Activated T-helper 2 cell treated with anti-CD3 and anti-CD28 coated beads, Interferon-gamma antibody, Interleukin-2, Interleukin-4, amounts not matched to agents 10 μg/mL and 5 μg/mL and 100 μg/mL, durations not matched to agents 14 hours and 24 hours and 36 hours (primary cell): ENCODE data around the gene MS4A3. TPM values are rescaled to one million over a fixed set of nuclear protein-coding genes. Genes with fewer than 3 reads are reported as not detected.
"Not testable (repeated sequence)": the region's sequence is repeated elsewhere in the genome, so short reads cannot be mapped to it uniquely, and the experiment has no call there.

Experiments used
- DNase-seq: peaks from one replicate; pipeline ENCODE4 v3.0.0; 2021; ENCODE audit warnings: low spot score
- H3K27ac Mint-ChIP-seq: one replicate; pipeline ENCODE4 v1.8.0; 2021; ENCODE audit warnings: mixed read lengths
- H3K27me3 Mint-ChIP-seq: one replicate; pipeline ENCODE4 v1.8.0; 2021; ENCODE audit warnings: low read depth, mixed read lengths
- H3K36me3 Mint-ChIP-seq: one replicate; pipeline ENCODE4 v1.8.0; 2021; ENCODE audit warnings: low read depth, mixed read lengths
- H3K4me1 Mint-ChIP-seq: one replicate; pipeline ENCODE4 v1.8.0; 2021; ENCODE audit warnings: low read depth, mixed read lengths
- H3K4me3 Mint-ChIP-seq: one replicate; pipeline ENCODE4 v1.8.0; 2021; ENCODE audit warnings: low read depth, mild to moderate bottlenecking, moderate library complexity, mixed read lengths
- H3K9me3 Mint-ChIP-seq: one replicate; pipeline ENCODE4 v1.8.0; 2021; ENCODE audit warnings: mixed read lengths
- intact Hi-C: fragments of 100-400 bp; cut with micrococcal nuclease; formaldehyde crosslinking; loops from one replicate; pipeline ENCODE4 v1.15.1; 2023
- total RNA-seq: library from RNA; stranded (reverse); gene quantifications from 2 replicates; pipeline ENCODE4 v1.2.3, GENCODE V29; 2022

Gene MS4A3
- total RNA-seq, 1 donor from 2014 or later, result not detected

DNA sequence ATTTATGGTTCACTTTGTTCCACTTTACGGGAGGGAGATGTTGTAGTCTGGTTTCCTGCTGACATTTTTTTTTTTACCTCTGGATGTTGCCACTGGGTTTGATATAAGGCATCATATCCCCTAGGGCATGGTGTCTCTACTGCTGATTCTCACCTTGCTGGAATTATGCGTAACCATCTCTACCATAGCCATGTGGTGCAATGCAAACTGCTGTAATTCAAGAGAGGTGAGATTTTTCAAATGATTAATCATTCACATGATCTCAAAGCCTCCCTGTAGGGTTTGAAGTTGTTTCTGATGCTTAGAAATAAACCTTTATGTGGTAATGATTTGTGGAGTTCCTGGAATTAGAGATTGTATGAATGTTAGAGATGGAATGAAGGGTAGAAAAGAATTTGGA is 13.0 kb downstream of the MS4A3 start:
- DNase-seq, result no peak
- intact Hi-C loops, result no loop called here
- H3K4me1 Mint-ChIP-seq, result no peaks in the 10 kb centered on the region
- no peak overlapping the region for H3K4me3 Mint-ChIP-seq
- no peaks in the 10 kb centered on the region for H3K27me3 Mint-ChIP-seq
- no peak overlapping the region for H3K27ac Mint-ChIP-seq
- H3K36me3 Mint-ChIP-seq, result no peaks in the 10 kb centered on the region
- H3K9me3 Mint-ChIP-seq, result no peaks in the 10 kb centered on the region

GRCh38 chr11:60071644-60072043 is 15.2 kb downstream of the MS4A3 start:
- DNase-seq, H3K4me3 Mint-ChIP-seq, H3K27me3 Mint-ChIP-seq, intact Hi-C loops, H3K4me1 Mint-ChIP-seq, H3K27ac Mint-ChIP-seq, H3K36me3 Mint-ChIP-seq, H3K9me3 Mint-ChIP-seq: not testable (repeated sequence)

GRCh38 chr11:60077216-60077817 is 20.9 kb downstream of the MS4A3 start:
- Mint-ChIP-seq H3K36me3 (no peaks in the 10 kb centered on the region), H3K27ac (no peak overlapping the region), H3K4me1 (no peaks in the 10 kb centered on the region), H3K27me3 (peaks cover 2% of the 10 kb centered on the region), H3K4me3 (no peak overlapping the region), H3K9me3 (no peaks in the 10 kb centered on the region)
- intact Hi-C loops, result no loop called here
- no peak for DNase-seq

- no peaks in the 10 kb centered on the region for H3K36me3 Mint-ChIP-seq
- H3K27ac Mint-ChIP-seq, result no peak overlapping the region
- intact Hi-C loops, result no loop called here
- H3K4me3 Mint-ChIP-seq, result no peak overlapping the region
- H3K9me3 Mint-ChIP-seq, result no peaks in the 10 kb centered on the region
- no peaks in the 10 kb centered on the region for H3K4me1 Mint-ChIP-seq
- no peak for DNase-seq
- peaks cover 4% of the 10 kb centered on the region for H3K27me3 Mint-ChIP-seq
Measured at GRCh38 chr11:60077981-60078380, 21.5 kb downstream of the MS4A3 start.

- no peaks in the 10 kb centered on the region for H3K9me3 Mint-ChIP-seq
- no peaks in the 10 kb centered on the region for H3K36me3 Mint-ChIP-seq
- H3K27me3 Mint-ChIP-seq, result peaks cover 4% of the 10 kb centered on the region
- H3K4me3 Mint-ChIP-seq, result no peak overlapping the region
- no peak for DNase-seq
- intact Hi-C loops, result no loop called here
- no peaks in the 10 kb centered on the region for H3K4me1 Mint-ChIP-seq
- no peak overlapping the region for H3K27ac Mint-ChIP-seq
Measured at GRCh38 chr11:60078745-60079144, 22.3 kb downstream of the MS4A3 start.

GRCh38 chr11:60080535-60080934 is 24.1 kb downstream of the MS4A3 start:
- H3K4me3 Mint-ChIP-seq, result no peak overlapping the region
- intact Hi-C loops, result no loop called here
- no peaks in the 10 kb centered on the region for H3K4me1 Mint-ChIP-seq
- H3K27me3 Mint-ChIP-seq, result peaks cover 4% of the 10 kb centered on the region
- no peak overlapping the region for H3K27ac Mint-ChIP-seq
- no peak for DNase-seq
- H3K36me3 Mint-ChIP-seq, result no peaks in the 10 kb centered on the region
- no peaks in the 10 kb centered on the region for H3K9me3 Mint-ChIP-seq

GRCh38 chr11:60084631-60085273 is 28.3 kb downstream of the MS4A3 start:
- no peaks in the 10 kb centered on the region for H3K4me1 Mint-ChIP-seq
- no peak overlapping the region for H3K4me3 Mint-ChIP-seq
- no peak overlapping the region for H3K27ac Mint-ChIP-seq
- no peaks in the 10 kb centered on the region for H3K9me3 Mint-ChIP-seq
- no peak for DNase-seq
- no peaks in the 10 kb centered on the region for H3K36me3 Mint-ChIP-seq
- intact Hi-C loops, result no loop called here
- peaks cover 4% of the 10 kb centered on the region for H3K27me3 Mint-ChIP-seq

DNA sequence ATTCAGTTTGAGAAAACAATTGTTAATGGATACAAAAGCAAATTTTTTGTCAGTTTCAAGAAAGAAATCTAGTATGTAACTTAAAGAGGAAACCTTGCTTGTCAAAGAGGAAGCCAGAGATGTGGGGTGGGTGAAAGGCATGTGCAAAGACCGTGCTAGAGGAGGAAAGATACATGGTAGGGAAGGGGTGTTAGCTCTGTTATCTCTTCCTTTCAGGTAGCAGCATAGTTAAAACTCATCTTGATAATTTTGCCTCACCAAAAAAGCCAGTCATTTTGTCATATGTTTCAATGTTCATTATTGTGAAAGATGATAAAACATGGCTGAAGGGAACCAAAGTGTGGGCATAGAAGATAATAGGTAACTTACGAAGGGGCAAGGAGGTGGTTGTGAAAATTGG is 29.4 kb downstream of the MS4A3 start:
- intact Hi-C loops, result no loop called here
- Mint-ChIP-seq H3K27me3 (peaks cover 4% of the 10 kb centered on the region), H3K4me3 (no peak overlapping the region), H3K9me3 (no peaks in the 10 kb centered on the region), H3K27ac (no peak overlapping the region), H3K36me3 (no peaks in the 10 kb centered on the region), H3K4me1 (no peaks in the 10 kb centered on the region)
- no peak for DNase-seq

- Mint-ChIP-seq H3K4me3 (no peak overlapping the region), H3K27ac (no peak overlapping the region)
- intact Hi-C loops, result no loop called here
Measured at GRCh38 chr11:60087239-60087638, 30.8 kb downstream of the MS4A3 start.

DNA sequence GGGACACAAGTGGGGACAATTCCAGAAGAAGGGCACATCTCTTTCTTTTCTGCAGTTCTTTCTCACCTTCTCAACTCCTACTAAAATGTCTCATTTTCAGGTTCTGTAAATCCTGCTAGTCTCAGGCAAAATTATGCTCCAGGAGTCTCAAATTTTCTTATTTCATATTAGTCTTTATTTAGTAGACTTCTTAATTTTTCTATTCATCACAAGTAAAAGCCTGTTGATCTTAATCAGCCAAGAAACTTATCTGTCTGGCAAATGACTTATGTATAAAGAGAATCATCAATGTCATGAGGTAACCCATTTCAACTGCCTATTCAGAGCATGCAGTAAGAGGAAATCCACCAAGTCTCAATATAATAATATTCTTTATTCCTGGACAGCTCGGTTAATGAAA is 31.9 kb downstream of the MS4A3 start, which contains the start of gene MS4A2:
MS4A2 (plus strand) TSS at position 301 of the 400 bp plus-strand sequence. CDS start 102 bp downstream, outside the sequence.
- Mint-ChIP-seq H3K27me3 (no peaks in the 10 kb centered on the region), H3K36me3 (no peaks in the 10 kb centered on the region), H3K4me1 (no peaks in the 10 kb centered on the region), H3K9me3 (no peaks in the 10 kb centered on the region), H3K27ac (no peak within 1 kb of the TSS), H3K4me3 (no peak within 1 kb of the TSS)
- no peak for DNase-seq
- intact Hi-C loops, result no loop called here

More at GRCh38 chr11:60087239-60087638, 30.8 kb downstream of the MS4A3 start:
- DNase-seq, result no peak
- no peaks in the 10 kb centered on the region for H3K4me1 Mint-ChIP-seq
- no peaks in the 10 kb centered on the region for H3K36me3 Mint-ChIP-seq
- no peaks in the 10 kb centered on the region for H3K9me3 Mint-ChIP-seq
- H3K27me3 Mint-ChIP-seq, result peaks cover 2% of the 10 kb centered on the region

DNA sequence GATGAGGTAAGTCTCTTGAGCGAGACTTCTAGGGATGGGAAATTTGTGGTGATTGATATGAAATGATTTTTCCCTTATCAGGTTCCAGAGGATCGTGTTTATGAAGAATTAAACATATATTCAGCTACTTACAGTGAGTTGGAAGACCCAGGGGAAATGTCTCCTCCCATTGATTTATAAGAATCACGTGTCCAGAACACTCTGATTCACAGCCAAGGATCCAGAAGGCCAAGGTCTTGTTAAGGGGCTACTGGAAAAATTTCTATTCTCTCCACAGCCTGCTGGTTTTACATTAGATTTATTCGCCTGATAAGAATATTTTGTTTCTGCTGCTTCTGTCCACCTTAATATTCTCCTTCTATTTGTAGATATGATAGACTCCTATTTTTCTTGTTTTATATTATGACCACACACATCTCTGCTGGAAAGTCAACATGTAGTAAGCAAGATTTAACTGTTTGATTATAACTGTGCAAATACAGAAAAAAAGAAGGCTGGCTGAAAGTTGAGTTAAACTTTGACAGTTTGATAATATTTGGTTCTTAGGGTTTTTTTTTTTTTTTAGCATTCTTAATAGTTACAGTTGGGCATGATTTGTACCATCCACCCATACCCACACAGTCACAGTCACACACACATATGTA is 39.1 kb downstream of the MS4A3 start:
- Mint-ChIP-seq H3K27ac (no peak overlapping the region), H3K27me3 (no peaks in the 10 kb centered on the region), H3K4me3 (no peak overlapping the region), H3K36me3 (no peaks in the 10 kb centered on the region), H3K4me1 (no peaks in the 10 kb centered on the region), H3K9me3 (no peaks in the 10 kb centered on the region)
- intact Hi-C loops, result no loop called here
- DNase-seq, result no peak

DNA sequence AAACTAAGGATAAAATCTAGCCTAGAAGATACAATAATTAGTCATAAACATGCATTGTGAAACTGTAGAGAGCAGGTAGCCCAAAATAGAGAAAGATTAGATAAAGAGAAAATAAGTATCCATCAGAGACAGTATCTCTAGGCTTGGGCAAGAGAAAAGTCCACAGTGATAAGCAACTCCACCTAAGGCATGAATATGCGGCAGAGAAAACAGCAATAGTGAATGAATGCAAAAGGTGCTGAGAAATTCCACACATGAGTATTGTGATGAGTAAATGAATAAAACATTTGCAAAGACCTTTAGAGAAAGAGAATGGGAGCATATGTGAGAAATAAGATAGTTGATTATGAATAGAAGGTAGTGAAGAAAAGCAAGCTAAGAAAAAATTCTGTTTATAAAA is 40.7 kb downstream of the MS4A3 start:
- no peak for DNase-seq
- no peak overlapping the region for H3K27ac Mint-ChIP-seq
- no peaks in the 10 kb centered on the region for H3K36me3 Mint-ChIP-seq
- intact Hi-C loops, result no loop called here
- H3K9me3 Mint-ChIP-seq, result no peaks in the 10 kb centered on the region
- H3K4me3 Mint-ChIP-seq, result no peak overlapping the region
- no peaks in the 10 kb centered on the region for H3K4me1 Mint-ChIP-seq
- H3K27me3 Mint-ChIP-seq, result no peaks in the 10 kb centered on the region

GRCh38 chr11:60098508-60098907 is 42.0 kb downstream of the MS4A3 start:
- intact Hi-C loops, result no loop called here
- H3K9me3 Mint-ChIP-seq, result no peaks in the 10 kb centered on the region
- H3K27ac Mint-ChIP-seq, result no peak overlapping the region
- no peak overlapping the region for H3K4me3 Mint-ChIP-seq
- H3K36me3 Mint-ChIP-seq, result no peaks in the 10 kb centered on the region
- no peak for DNase-seq
- H3K27me3 Mint-ChIP-seq, result no peaks in the 10 kb centered on the region
- no peaks in the 10 kb centered on the region for H3K4me1 Mint-ChIP-seq
